Measurements from ENCODE around the gene ENC1.

DNA sequence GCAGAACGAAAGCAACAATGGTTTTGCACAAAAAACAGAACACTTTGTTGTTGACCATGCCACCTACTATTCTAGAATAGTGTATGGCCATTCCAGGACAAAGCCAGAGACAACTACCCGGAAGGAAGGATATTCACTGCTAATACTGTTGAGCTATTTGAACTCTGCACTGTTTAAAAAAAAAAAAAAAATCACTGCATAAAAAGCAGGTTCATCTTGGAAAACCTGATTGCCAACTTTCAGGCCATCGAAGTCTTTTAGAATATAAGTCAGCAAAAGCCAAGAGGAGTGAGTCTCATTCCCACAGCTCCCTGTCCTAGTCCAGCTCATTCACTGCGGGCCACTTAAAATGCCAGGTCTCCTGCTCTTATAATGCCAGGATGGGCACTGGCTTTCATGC, 4.0 kb downstream of the ENC1 start:
- TF ChIP-seq, protein P1, sequence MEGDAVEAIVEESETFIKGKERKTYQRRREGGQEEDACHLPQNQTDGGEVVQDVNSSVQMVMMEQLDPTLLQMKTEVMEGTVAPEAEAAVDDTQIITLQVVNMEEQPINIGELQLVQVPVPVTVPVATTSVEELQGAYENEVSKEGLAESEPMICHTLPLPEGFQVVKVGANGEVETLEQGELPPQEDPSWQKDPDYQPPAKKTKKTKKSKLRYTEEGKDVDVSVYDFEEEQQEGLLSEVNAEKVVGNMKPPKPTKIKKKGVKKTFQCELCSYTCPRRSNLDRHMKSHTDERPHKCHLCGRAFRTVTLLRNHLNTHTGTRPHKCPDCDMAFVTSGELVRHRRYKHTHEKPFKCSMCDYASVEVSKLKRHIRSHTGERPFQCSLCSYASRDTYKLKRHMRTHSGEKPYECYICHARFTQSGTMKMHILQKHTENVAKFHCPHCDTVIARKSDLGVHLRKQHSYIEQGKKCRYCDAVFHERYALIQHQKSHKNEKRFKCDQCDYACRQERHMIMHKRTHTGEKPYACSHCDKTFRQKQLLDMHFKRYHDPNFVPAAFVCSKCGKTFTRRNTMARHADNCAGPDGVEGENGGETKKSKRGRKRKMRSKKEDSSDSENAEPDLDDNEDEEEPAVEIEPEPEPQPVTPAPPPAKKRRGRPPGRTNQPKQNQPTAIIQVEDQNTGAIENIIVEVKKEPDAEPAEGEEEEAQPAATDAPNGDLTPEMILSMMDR (IDR thresholded peaks at IDR 0.05), result no peak
- TF ChIP-seq POLR2A (IDR thresholded peaks at IDR 0.05) (no peak), POLR2AphosphoS5 (IDR thresholded peaks at IDR 0.05) (peak in 1 of 3 donors; percentile 43)
